PC-3 (cell line): ENCODE results near the gene HSD17B4. TPM values are rescaled to one million over a fixed set of nuclear protein-coding genes. Genes with fewer than 3 reads are reported as not detected.
"Not testable (repeated sequence)": the region's sequence is repeated elsewhere in the genome, so short reads cannot be mapped to it uniquely, and the experiment has no call there.

Experiments used
- ATAC-seq: fragments of 200-7000 bp; cut with Tn5 transposase; 2 replicates; pipeline ENCODE4 v1.9.1; 2020; ENCODE audit warnings: mild to moderate bottlenecking, moderate library complexity
- BruUV-seq: library from RNA; stranded (reverse); fragments of 400-500 nt; replicated peaks from 2 replicates; lab custom pipeline; 2021; lab: Mats Ljungman, UMichigan
- CTCF ChIA-PET: fragments of 300-600 bp; sonication (Branson Sonifier 250); formaldehyde crosslinking; loops from one replicate; lab custom pipeline; 2022; ENCODE audit warnings: antibody characterized with exemption; lab: Charles Lee
- POLR2A ChIA-PET: fragments of 300-600 bp; sonication (Branson Sonifier 250); formaldehyde crosslinking; loops from one replicate; lab custom pipeline; 2022; ENCODE audit warnings: antibody characterized with exemption; ENCODE audit not compliant: unreplicated experiment; lab: Charles Lee
- DNase-seq: peaks from one replicate; pipeline ENCODE4 v3.0.0-alpha.2; 2015
- H2AFZ ChIP-seq: fragments of 300-600 bp; sonication (generic); 2 replicates; pipeline ENCODE4 v1.6.0; 2016; ENCODE audit warnings: antibody characterized with exemption, low read length
- H3F3A ChIP-seq: fragments of 300-600 bp; sonication (generic); one replicate; pipeline ENCODE4 v1.6.0; 2017; ENCODE audit warnings: antibody characterized with exemption, low read length, control low read depth, mild to moderate bottlenecking; ENCODE audit not compliant: unreplicated experiment
- H3K27ac ChIP-seq: fragments of 300-600 bp; sonication (generic); 2 replicates; pipeline ENCODE4 v1.5.1; 2016; ENCODE audit warnings: mild to moderate bottlenecking, low read length
- H3K27me3 ChIP-seq: fragments of 300-600 bp; sonication (generic); 2 replicates; pipeline ENCODE4 v1.6.1; 2016; ENCODE audit warnings: low read length, mixed read lengths
- H3K36me3 ChIP-seq: fragments of 300-600 bp; sonication (generic); 2 replicates; pipeline ENCODE4 v1.6.1; 2016; ENCODE audit warnings: low read depth, mixed run types, low read length, mixed read lengths
- H3K4me1 ChIP-seq: fragments of 300-600 bp; sonication (generic); 2 replicates; pipeline ENCODE4 v1.5.1; 2016; ENCODE audit warnings: low read length; ENCODE audit not compliant: insufficient read depth
- H3K4me2 ChIP-seq: fragments of 300-600 bp; sonication (generic); 2 replicates; pipeline ENCODE4 v1.6.0; 2016; ENCODE audit warnings: low read length
- H3K4me3 ChIP-seq: fragments of 300-600 bp; sonication (generic); 2 replicates; pipeline ENCODE4 v1.5.1; 2016; ENCODE audit warnings: mild to moderate bottlenecking, low read length, mixed read lengths
- H3K79me2 ChIP-seq: fragments of 300-600 bp; sonication (generic); 2 replicates; pipeline ENCODE4 v1.6.1; 2017; ENCODE audit warnings: low read length, mixed read lengths
- H3K9ac ChIP-seq: fragments of 300-600 bp; sonication (generic); 2 replicates; pipeline ENCODE4 v1.6.0; 2016; ENCODE audit warnings: mild to moderate bottlenecking, low read length
- H3K9me2 ChIP-seq: fragments of 300-600 bp; sonication (generic); replicated peaks from 2 replicates; pipeline ENCODE4 v1.6.1; 2016; ENCODE audit warnings: mixed run types, low read length, mixed read lengths
- H3K9me3 ChIP-seq: fragments of 300-600 bp; sonication (generic); 2 replicates; pipeline ENCODE4 v1.6.1; 2016; ENCODE audit warnings: low read length, mixed read lengths
- H4K20me1 ChIP-seq: fragments of 300-600 bp; sonication (generic); 2 replicates; pipeline ENCODE4 v1.6.1; 2016; ENCODE audit warnings: low read length, mixed read lengths
- CTCF ChIP-seq: fragments of 300-600 bp; sonication (generic); conservative IDR thresholded peaks from 2 replicates; pipeline ENCODE4 v1.5.1; 2017; ENCODE audit warnings: antibody characterized with exemption, low read depth, mild to moderate bottlenecking, low read length
- EZH2 ChIP-seq: fragments of 300-600 bp; sonication (generic); IDR thresholded peaks from one replicate; pipeline ENCODE4 v1.6.1; 2017; ENCODE audit warnings: antibody characterized with exemption, mild to moderate bottlenecking, low read length; ENCODE audit not compliant: unreplicated experiment
- EZH2phosphoT487 ChIP-seq: fragments of 300-600 bp; sonication (generic); IDR thresholded peaks from 2 replicates; pipeline ENCODE4 v1.6.1; 2018; ENCODE audit warnings: mild to moderate bottlenecking, antibody characterized with exemption, low read length, borderline replicate concordance
- intact Hi-C: fragments of 100-400 bp; cut with micrococcal nuclease; formaldehyde crosslinking; loops from 2 replicates; pipeline ENCODE4 v1.9.0; 2023
- total RNA-seq: library from RNA; depleted of rRNA; stranded (reverse); fragments of >200 nt; gene quantifications from 2 replicates; pipeline ENCODE4 v1.2.3, GENCODE V29; 2014

The HSD17B4 gene
- total RNA-seq, 1 experiment from 2014 or later, result 165 TPM

GRCh38 chr5:119473241-119473640 is 20.9 kb downstream of the HSD17B4 start:
- intact Hi-C loops, result loop anchor here (5.0 to 10.0 kb wide), 3 partner anchors 404 to 1209 kb away; no protein-coding TSS in a partner anchor
- TF ChIP-seq CTCF, result no peak
- no peak for TF ChIP-seq EZH2
- TF ChIP-seq EZH2phosphoT487, result no peak
- Histone ChIP-seq H3K4me3 (no peak overlapping the region), H3K4me2 (no peak overlapping the region), H3K4me1 (no peaks in the 10 kb centered on the region), H3K79me2 (no peaks in the 10 kb centered on the region), H3K9me2 (no peaks in the 10 kb centered on the region), H2AFZ (no peak overlapping the region), H4K20me1 (no peaks in the 10 kb centered on the region), H3F3A (no peaks in the 10 kb centered on the region), H3K27me3 (no peaks in the 10 kb centered on the region), H3K27ac (no peak overlapping the region), H3K9ac (no peak overlapping the region), H3K36me3 (0 out of 2 replicates have a peak, but pooled peaks cover 6% of the 10 kb centered on the region), H3K9me3 (peaks cover 5% of the 10 kb centered on the region; the same call in 1 of the 2 replicates)
- no peak for ATAC-seq
- ChIA-PET POLR2A (no interaction called here), CTCF (no interaction called here)
- no TSS peak for BruUV-seq
- no peak for DNase-seq

GRCh38 chr5:119476341-119476740 is 24.0 kb downstream of the HSD17B4 start:
- H3K79me2 ChIP-seq, result no peaks in the 10 kb centered on the region
- TF ChIP-seq EZH2, result no peak
- TF ChIP-seq CTCF, result no peak
- no peak for TF ChIP-seq EZH2phosphoT487
- H3K4me3 ChIP-seq, result no peak overlapping the region
- H3F3A ChIP-seq, result no peaks in the 10 kb centered on the region
- ATAC-seq (no peak), DNase-seq (no peak)
- no peak overlapping the region for H2AFZ ChIP-seq
- H3K9me2 ChIP-seq, result no peaks in the 10 kb centered on the region
- no peak overlapping the region for H3K27ac ChIP-seq
- no peaks in the 10 kb centered on the region for H4K20me1 ChIP-seq
- no peak overlapping the region for H3K4me2 ChIP-seq
- H3K27me3 ChIP-seq, result no peaks in the 10 kb centered on the region
- BruUV-seq, result no TSS peak
- ChIA-PET CTCF (no interaction called here), POLR2A (no interaction called here)
- H3K9ac ChIP-seq, result no peak overlapping the region
- intact Hi-C loops, result loop anchor here (10.0 kb wide), 1 partner anchor 578 kb away; no protein-coding TSS in a partner anchor
- no peaks in the 10 kb centered on the region for H3K36me3 ChIP-seq
- H3K9me3 ChIP-seq, result no peaks in the 10 kb centered on the region
- no peaks in the 10 kb centered on the region for H3K4me1 ChIP-seq

GRCh38 chr5:119478781-119479180 is 26.5 kb downstream of the HSD17B4 start:
- H3K9ac ChIP-seq, result no peak overlapping the region
- H3K36me3 ChIP-seq, result no peaks in the 10 kb centered on the region
- ChIA-PET CTCF (interaction anchor here (0.6 kb wide), 1 partner anchor 23 kb away, joined by 3 read pairs; no protein-coding TSS in a partner anchor), POLR2A (no interaction called here)
- H3K79me2 ChIP-seq, result no peaks in the 10 kb centered on the region
- BruUV-seq, result no TSS peak
- no peaks in the 10 kb centered on the region for H3K9me3 ChIP-seq
- DNase-seq, result peak; percentile 1
- H3K4me1 ChIP-seq, result no peaks in the 10 kb centered on the region
- H3K27me3 ChIP-seq, result no peaks in the 10 kb centered on the region
- ATAC-seq, result no peak
- no peak overlapping the region for H3K4me2 ChIP-seq
- no peak overlapping the region for H2AFZ ChIP-seq
- no peaks in the 10 kb centered on the region for H4K20me1 ChIP-seq
- H3K4me3 ChIP-seq, result no peak overlapping the region
- no peaks in the 10 kb centered on the region for H3K9me2 ChIP-seq
- no peaks in the 10 kb centered on the region for H3F3A ChIP-seq
- TF ChIP-seq EZH2 (no peak), EZH2phosphoT487 (no peak), CTCF (no peak)
- no peak overlapping the region for H3K27ac ChIP-seq
- intact Hi-C loops, result loop anchor here (10.0 kb wide), 1 partner anchor 576 kb away; no protein-coding TSS in a partner anchor

GRCh38 chr5:119480629-119481028 is 28.3 kb downstream of the HSD17B4 start:
- ATAC-seq, H3K9ac ChIP-seq, DNase-seq, H3K36me3 ChIP-seq, H3K4me1 ChIP-seq, POLR2A ChIA-PET, H3F3A ChIP-seq, H3K27ac ChIP-seq, H3K9me2 ChIP-seq, H3K79me2 ChIP-seq, H3K4me2 ChIP-seq, H3K27me3 ChIP-seq, H3K9me3 ChIP-seq, H3K4me3 ChIP-seq, H4K20me1 ChIP-seq, intact Hi-C loops, BruUV-seq, CTCF ChIA-PET, H2AFZ ChIP-seq: not testable (repeated sequence)
